Muscle layer of duodenum (tissue), 2 donors: ENCODE data around the gene CACNG6.

ENCODE experiments used
- H3K27ac ChIP-seq: one replicate; pipeline ENCODE4 v1.7.0; 2013; ENCODE audit warnings: mild to moderate bottlenecking, low read length
- H3K27me3 ChIP-seq: one replicate; pipeline ENCODE4 v1.7.0; 2013; ENCODE audit warnings: low read depth, mild to moderate bottlenecking, control low read depth, low read length
- H3K36me3 ChIP-seq, 2 donors: one replicate each; pipeline ENCODE4 v1.7.0; 2013; ENCODE audit warnings: low read length in 2 of 2, control low read depth in 1 of 2, mild to moderate bottlenecking in 1 of 2; ENCODE audit not compliant: insufficient read depth in 2 of 2, control insufficient read depth in 1 of 2
- H3K4me1 ChIP-seq, 2 donors: one replicate each; pipeline ENCODE4 v1.7.0; 2013; ENCODE audit warnings: low read length in 2 of 2, mild to moderate bottlenecking in 2 of 2, control low read depth in 1 of 2, moderate library complexity in 1 of 2; ENCODE audit not compliant: insufficient read depth in 2 of 2, control insufficient read depth in 1 of 2
- H3K4me3 ChIP-seq, 2 donors: one replicate each; pipeline ENCODE4 v1.7.0; 2013; ENCODE audit warnings: low read length in 2 of 2, low read depth in 1 of 2, mild to moderate bottlenecking in 1 of 2
- H3K9me3 ChIP-seq, 2 donors: one replicate each; pipeline ENCODE4 v1.7.0; 2013; ENCODE audit warnings: low read length in 2 of 2, control low read depth in 1 of 2, mild to moderate bottlenecking in 1 of 2; ENCODE audit not compliant: control insufficient read depth in 1 of 2
- donor health status: healthy.

The CACNG6 gene

DNA sequence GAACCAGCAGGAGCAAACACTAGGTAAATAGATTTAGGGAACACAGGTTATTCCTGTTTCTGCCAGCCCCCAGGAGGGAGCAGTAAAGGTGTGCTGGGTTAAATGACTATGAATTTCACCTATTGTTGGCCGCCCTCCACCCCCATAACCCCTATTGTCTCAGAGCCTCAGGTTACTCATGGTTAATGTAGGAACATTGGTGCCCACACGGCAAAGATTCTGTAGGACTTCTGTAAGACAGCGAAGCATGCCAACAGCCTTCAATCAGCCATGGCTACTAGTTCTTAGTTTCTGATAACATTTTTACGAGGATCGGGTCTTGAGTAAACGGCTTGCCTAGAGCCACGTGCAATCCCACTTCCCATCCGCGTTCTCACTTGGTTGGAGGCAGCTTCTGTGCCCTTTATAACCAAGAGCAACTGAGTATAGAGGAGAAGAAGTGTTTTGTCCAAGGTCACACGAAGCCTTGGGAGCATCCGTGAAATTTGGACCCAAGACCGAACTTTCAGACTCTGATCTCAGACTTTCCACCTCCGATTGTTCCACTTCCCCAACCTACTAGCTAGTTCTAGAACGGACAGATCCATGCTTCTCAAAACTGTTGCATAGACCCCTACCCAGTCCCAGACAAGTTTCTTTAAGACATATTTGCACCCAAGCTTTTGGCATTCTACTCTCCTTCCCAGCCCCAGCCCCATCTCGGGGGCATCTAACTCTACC is 33.8 kb upstream of the CACNG6 start:
- H3K36me3 ChIP-seq: no peaks in the 10 kb centered on the region
- peaks cover 30% of the 10 kb centered on the region for H3K27me3 ChIP-seq
- H3K9me3 ChIP-seq: no peaks in the 10 kb centered on the region
- H3K4me1 ChIP-seq: no peaks in the 10 kb centered on the region
- no peak overlapping the region for H3K27ac ChIP-seq
- no peak overlapping the region for H3K4me3 ChIP-seq

DNA sequence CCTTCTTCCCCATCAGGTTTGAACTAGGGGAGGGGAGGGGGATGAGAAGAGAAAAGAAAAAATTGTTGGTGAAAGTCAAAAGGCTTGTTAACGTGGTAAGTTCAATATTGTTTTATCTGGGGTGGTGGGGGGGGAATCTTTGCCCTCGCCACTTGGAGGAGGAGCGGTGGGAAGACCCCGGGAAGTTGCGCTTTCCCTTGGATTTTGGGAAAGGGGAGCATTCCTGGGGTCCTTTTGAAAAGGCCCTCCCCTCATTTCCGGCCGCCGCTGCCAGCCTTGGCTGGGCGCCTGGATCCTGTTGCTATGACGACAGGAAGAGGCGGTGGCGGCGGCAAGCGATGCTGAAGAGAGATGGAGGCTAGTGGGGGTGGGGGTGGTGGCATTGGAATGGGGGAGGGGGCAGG is 33.3 kb upstream of the CACNG6 start:
- Histone ChIP-seq H3K36me3 (no peaks in the 10 kb centered on the region), H3K9me3 (no peaks in the 10 kb centered on the region), H3K27me3 (peaks cover 30% of the 10 kb centered on the region), H3K27ac (no peak overlapping the region), H3K4me3 (no peak overlapping the region), H3K4me1 (no peaks in the 10 kb centered on the region)

DNA sequence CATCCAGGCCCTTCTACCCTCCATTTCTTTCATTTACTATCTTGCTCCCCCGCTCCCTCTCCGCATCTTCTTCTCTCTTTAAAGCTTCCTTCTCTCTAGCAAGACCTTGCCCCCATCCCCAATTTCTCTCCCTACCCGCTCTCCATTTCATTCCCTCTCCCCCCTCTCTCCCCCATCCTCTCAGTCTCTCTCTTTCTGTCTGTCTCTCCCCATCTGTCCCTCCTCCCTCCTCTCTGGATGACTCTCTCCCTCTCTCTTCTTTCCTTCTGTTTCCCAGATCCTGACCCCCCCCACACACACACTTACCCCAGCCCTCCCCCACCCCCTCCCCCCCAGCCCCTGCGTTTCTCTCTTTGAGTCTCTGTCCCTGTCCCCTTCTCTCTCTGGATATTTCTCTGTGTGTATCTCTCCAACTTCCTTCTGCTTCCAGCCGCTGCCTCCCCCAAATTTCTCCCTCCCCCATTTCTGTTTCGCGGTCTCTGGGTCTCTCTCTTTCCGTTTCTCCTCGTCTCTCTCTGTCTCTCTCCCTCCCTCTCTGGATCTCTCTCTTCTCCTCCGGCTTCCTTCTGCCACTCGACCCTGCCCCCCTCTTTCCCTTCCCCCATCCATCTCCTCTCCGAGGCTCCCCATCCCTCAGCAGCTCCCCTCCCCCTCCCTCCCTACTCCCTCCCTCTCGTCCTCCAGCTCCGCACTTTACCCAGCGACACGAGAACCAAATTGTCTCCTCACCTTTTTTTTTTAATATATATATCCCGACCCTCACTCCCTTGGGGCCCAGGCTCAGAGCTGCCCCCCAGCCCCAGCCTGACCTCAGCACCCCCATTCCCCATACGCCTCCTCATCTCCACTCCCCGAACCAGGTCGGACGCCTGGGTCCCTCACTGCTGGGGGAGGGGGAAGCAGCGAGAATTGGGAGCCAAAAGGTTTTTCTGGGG is 32.3 kb upstream of the CACNG6 start:
- Histone ChIP-seq H3K27me3 (peaks cover 30% of the 10 kb centered on the region), H3K4me1 (no peaks in the 10 kb centered on the region), H3K36me3 (no peaks in the 10 kb centered on the region), H3K27ac (no peak overlapping the region), H3K9me3 (no peaks in the 10 kb centered on the region), H3K4me3 (no peak overlapping the region)

- no peaks in the 10 kb centered on the region for H3K4me1 ChIP-seq
- no peak overlapping the region for H3K4me3 ChIP-seq
- no peak overlapping the region for H3K27ac ChIP-seq
- H3K36me3 ChIP-seq: no peaks in the 10 kb centered on the region
- no peaks in the 10 kb centered on the region for H3K9me3 ChIP-seq
- H3K27me3 ChIP-seq: peaks cover 30% of the 10 kb centered on the region
Observed at GRCh38 chr19:53960187-53960586, 31.2 kb upstream of the CACNG6 start.

- Histone ChIP-seq H3K27me3 (peaks cover 30% of the 10 kb centered on the region), H3K4me1 (no peaks in the 10 kb centered on the region), H3K4me3 (no peak overlapping the region), H3K36me3 (no peaks in the 10 kb centered on the region), H3K9me3 (no peaks in the 10 kb centered on the region), H3K27ac (no peak overlapping the region)
Observed at GRCh38 chr19:53960886-53961285, 30.6 kb upstream of the CACNG6 start.

- Histone ChIP-seq H3K4me3 (no peak overlapping the region), H3K9me3 (no peaks in the 10 kb centered on the region)
Observed at GRCh38 chr19:53961523-53962356, 29.7 kb upstream of the CACNG6 start.

DNA sequence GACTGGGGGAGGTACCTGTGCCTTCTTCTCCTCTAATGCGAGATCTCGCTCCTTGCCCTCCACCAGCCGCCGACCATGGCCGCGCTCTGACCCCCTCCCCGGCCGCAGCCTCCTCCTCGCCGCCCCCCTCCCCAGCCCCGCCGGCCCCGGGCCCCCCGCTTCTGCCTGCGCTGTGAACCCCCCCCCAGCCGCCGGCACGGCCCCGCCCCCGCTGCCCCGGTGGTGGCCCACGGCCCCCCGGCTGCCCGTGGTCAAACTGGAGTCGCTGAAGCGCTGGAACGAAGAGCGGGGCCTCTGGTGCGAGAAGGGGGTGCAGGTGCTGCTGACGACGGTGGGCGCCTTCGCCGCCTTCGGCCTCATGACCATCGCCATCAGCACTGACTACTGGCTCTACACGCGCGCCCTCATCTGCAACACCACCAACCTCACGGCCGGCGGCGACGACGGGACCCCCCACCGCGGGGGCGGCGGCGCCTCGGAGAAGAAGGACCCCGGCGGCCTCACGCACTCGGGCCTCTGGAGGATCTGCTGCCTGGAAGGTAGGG is 28.5 kb upstream of the CACNG6 start, which contains the start of gene CACNG8:
Gene CACNG8, plus strand, starts transcription at position 51 of the 545 bp plus-strand sequence.
- no peaks in the 10 kb centered on the region for H3K4me1 ChIP-seq
- H3K36me3 ChIP-seq: no peaks in the 10 kb centered on the region
- no peak within 1 kb of the TSS for H3K27ac ChIP-seq
- peaks cover 21% of the 10 kb centered on the region for H3K27me3 ChIP-seq
- H3K9me3 ChIP-seq: no peaks in the 10 kb centered on the region
- no peak within 1 kb of the TSS for H3K4me3 ChIP-seq

More at GRCh38 chr19:53961523-53962356, 29.7 kb upstream of the CACNG6 start:
- Histone ChIP-seq H3K36me3 (no peaks in the 10 kb centered on the region), H3K27ac (no peak overlapping the region), H3K27me3 (peaks cover 30% of the 10 kb centered on the region), H3K4me1 (no peaks in the 10 kb centered on the region)

DNA sequence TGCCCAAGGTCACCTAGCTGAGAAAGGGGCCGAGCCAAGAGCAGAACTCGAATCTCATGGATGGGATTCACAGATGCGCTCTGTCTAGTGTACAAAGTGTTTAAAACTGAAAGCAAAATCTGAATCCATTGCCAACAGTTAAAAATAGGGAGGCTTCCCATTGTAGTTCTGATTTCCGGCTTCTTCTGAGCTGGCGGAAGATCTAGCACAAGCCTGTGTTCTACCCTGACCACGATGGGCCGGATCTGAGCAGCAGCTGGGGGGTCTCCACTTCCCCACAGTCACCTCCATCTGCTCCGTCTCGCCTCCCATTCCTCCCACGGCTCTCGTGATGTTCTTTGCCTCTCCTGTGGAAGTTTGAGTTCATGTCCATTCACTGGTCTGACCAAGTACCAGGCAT is 26.3 kb upstream of the CACNG6 start:
- no peaks in the 10 kb centered on the region for H3K4me1 ChIP-seq
- peaks cover 11% of the 10 kb centered on the region for H3K27me3 ChIP-seq
- H3K36me3 ChIP-seq: no peaks in the 10 kb centered on the region
- no peaks in the 10 kb centered on the region for H3K9me3 ChIP-seq
- no peak overlapping the region for H3K27ac ChIP-seq
- H3K4me3 ChIP-seq: no peak overlapping the region

DNA sequence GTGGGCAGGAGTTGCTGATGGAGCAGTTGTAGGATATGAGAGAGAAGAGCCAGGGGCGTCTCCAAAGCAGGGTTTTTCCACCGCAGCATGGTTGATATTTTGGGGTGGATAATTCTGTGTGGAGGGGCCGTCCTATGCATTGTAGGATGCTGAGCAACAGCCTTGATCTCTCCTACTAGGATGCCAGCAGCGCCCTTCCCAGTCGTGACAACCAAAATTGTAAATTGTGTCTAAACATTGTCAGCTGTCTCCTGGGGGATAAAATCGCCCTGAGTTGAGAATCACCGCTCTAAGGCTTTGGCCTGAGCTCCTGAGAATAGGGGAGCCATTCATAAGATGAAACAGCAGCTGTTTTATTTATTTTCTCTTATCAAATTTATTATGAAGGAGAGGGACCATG is 24.5 kb upstream of the CACNG6 start:
- Histone ChIP-seq H3K9me3 (no peaks in the 10 kb centered on the region), H3K4me3 (no peak overlapping the region), H3K4me1 (no peaks in the 10 kb centered on the region), H3K27me3 (no peaks in the 10 kb centered on the region), H3K36me3 (no peaks in the 10 kb centered on the region), H3K27ac (no peak overlapping the region)

- no peaks in the 10 kb centered on the region for H3K9me3 ChIP-seq
- H3K4me1 ChIP-seq: no peaks in the 10 kb centered on the region
- H3K36me3 ChIP-seq: no peaks in the 10 kb centered on the region
- H3K27ac ChIP-seq: no peak overlapping the region
- no peaks in the 10 kb centered on the region for H3K27me3 ChIP-seq
- no peak overlapping the region for H3K4me3 ChIP-seq
Observed at GRCh38 chr19:53969366-53969765, 22.1 kb upstream of the CACNG6 start.

GRCh38 chr19:53971673-53972072 is 19.8 kb upstream of the CACNG6 start:
- no peaks in the 10 kb centered on the region for H3K9me3 ChIP-seq
- H3K27ac ChIP-seq: no peak overlapping the region
- no peak overlapping the region for H3K4me3 ChIP-seq
- H3K36me3 ChIP-seq: no peaks in the 10 kb centered on the region
- no peaks in the 10 kb centered on the region for H3K27me3 ChIP-seq
- no peaks in the 10 kb centered on the region for H3K4me1 ChIP-seq
